GM19193 (cell line): ENCODE data around the gene ACTL6B.

Experiments
- POLR2A ChIP-seq: IDR thresholded peaks from 4 replicates; pipeline ENCODE4 v1.6.1; 2011; ENCODE audit not compliant: insufficient read depth, insufficient read length; ENCODE audit errors: extremely low read depth

The ACTL6B gene

GRCh38 chr7:100678291-100678984 lies 22.2 kb upstream of the ACTL6B start:
- no peak for TF ChIP-seq POLR2A

- no peak for TF ChIP-seq POLR2A
Observed at GRCh38 chr7:100677308-100678267, 21.3 kb upstream of the ACTL6B start.

GRCh38 chr7:100676501-100677306 lies 20.5 kb upstream of the ACTL6B start:
- TF ChIP-seq POLR2A, result no peak

- TF ChIP-seq POLR2A, result peak; percentile 46
Observed at GRCh38 chr7:100675581-100676350, 19.5 kb upstream of the ACTL6B start.

GRCh38 chr7:100675105-100675451 lies 18.8 kb upstream of the ACTL6B start:
- no peak for TF ChIP-seq POLR2A

GRCh38 chr7:100674411-100675104 lies 18.3 kb upstream of the ACTL6B start:
- TF ChIP-seq POLR2A, result no peak

- no peak for TF ChIP-seq POLR2A
Observed at GRCh38 chr7:100673942-100674410, 17.7 kb upstream of the ACTL6B start.

- peak; percentile 30 for TF ChIP-seq POLR2A
Observed at GRCh38 chr7:100673302-100673941, 17.2 kb upstream of the ACTL6B start, which contains the start of gene GNB2. GNB2 (plus strand) TSS chr7:100673740; CDS start chr7:100676266, 2,526 bp downstream.

GRCh38 chr7:100671353-100672327 lies 15.4 kb upstream of the ACTL6B start:
- no peak for TF ChIP-seq POLR2A

- no peak for TF ChIP-seq POLR2A
Observed at GRCh38 chr7:100670074-100670473, 13.8 kb upstream of the ACTL6B start.

GRCh38 chr7:100668069-100668449 lies 11.8 kb upstream of the ACTL6B start:
- no peak for TF ChIP-seq POLR2A
